ENCODE measurements around the gene UCHL1.

DNA sequence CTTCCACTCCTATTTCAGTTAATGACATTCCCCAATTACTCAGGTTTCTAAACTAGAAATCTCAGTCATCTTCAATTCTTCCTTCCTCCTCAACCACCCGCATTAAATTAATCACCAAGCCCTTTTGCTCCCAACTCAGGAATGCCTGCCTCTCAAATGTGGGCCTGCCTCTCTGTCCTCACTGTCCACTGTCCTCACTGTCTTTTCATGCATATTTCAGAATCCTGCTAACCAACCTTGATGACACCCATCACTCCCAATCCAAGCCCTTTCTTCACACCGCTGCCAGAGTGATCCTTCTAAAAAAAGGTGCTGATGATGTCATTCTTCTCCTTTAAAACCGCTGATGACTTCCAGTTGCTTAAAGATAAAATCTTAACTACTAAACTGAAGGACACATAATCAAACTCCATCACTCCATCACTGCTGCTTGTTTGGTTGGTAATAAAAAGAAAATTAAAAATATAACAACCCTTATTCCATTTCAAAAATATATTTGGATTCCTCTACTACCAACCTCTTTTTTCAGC is 37.2 kb upstream of the UCHL1 start:
- TF ChIP-seq, protein P1, sequence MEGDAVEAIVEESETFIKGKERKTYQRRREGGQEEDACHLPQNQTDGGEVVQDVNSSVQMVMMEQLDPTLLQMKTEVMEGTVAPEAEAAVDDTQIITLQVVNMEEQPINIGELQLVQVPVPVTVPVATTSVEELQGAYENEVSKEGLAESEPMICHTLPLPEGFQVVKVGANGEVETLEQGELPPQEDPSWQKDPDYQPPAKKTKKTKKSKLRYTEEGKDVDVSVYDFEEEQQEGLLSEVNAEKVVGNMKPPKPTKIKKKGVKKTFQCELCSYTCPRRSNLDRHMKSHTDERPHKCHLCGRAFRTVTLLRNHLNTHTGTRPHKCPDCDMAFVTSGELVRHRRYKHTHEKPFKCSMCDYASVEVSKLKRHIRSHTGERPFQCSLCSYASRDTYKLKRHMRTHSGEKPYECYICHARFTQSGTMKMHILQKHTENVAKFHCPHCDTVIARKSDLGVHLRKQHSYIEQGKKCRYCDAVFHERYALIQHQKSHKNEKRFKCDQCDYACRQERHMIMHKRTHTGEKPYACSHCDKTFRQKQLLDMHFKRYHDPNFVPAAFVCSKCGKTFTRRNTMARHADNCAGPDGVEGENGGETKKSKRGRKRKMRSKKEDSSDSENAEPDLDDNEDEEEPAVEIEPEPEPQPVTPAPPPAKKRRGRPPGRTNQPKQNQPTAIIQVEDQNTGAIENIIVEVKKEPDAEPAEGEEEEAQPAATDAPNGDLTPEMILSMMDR (IDR thresholded peaks at IDR 0.05) = no peak
- no peak for TF ChIP-seq SIN3A (IDR thresholded peaks at IDR 0.05; ENCODE audit: borderline replicate concordance, insufficient read depth, low read depth, low read length)
- TF ChIP-seq POLR2AphosphoS5 (IDR thresholded peaks at IDR 0.05; ENCODE audit: low read depth, low read length) = no peak
